Measurements from ENCODE around the gene ZFP42.

The ZFP42 gene

DNA sequence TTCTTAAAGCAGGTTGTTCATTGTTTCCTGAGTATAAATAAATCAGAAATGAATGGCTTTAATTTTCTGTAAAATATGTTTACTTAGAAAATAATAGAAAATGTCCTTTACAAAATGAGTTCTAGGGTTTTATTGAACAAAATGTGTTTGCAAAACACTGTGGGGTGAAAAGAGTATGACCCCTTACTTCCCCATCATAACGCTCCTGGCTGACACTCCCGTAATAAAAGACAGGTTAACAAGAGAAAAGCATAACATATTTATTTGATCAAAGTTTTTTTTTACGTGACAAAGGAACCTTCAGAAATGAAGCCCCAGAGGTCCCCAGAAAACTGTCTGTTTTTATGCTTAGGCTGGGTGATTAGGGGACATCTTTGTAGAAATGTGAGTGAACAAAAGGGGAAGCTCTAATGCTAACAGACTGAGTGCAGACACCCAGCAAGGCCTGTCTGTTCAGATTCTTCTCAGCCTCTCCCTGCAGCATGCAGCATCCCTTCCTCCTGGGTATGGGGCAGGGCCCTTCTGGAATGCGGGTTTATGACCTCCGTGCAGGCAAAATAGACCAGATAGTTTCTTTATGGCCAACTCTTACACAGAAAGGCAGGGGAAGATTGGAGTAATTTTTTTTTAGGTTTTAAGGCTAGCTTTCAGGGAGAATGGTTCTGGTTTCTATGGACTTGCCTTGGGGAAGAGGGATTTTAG, 26.1 kb downstream of the ZFP42 start:
- TF ChIP-seq, protein P1, sequence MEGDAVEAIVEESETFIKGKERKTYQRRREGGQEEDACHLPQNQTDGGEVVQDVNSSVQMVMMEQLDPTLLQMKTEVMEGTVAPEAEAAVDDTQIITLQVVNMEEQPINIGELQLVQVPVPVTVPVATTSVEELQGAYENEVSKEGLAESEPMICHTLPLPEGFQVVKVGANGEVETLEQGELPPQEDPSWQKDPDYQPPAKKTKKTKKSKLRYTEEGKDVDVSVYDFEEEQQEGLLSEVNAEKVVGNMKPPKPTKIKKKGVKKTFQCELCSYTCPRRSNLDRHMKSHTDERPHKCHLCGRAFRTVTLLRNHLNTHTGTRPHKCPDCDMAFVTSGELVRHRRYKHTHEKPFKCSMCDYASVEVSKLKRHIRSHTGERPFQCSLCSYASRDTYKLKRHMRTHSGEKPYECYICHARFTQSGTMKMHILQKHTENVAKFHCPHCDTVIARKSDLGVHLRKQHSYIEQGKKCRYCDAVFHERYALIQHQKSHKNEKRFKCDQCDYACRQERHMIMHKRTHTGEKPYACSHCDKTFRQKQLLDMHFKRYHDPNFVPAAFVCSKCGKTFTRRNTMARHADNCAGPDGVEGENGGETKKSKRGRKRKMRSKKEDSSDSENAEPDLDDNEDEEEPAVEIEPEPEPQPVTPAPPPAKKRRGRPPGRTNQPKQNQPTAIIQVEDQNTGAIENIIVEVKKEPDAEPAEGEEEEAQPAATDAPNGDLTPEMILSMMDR (IDR thresholded peaks at IDR 0.05; ENCODE audit: low read depth, low read length) = no peak
- H3K4me3 ChIP-seq (ENCODE audit: low read depth, low read length) = no peak overlapping the region

DNA sequence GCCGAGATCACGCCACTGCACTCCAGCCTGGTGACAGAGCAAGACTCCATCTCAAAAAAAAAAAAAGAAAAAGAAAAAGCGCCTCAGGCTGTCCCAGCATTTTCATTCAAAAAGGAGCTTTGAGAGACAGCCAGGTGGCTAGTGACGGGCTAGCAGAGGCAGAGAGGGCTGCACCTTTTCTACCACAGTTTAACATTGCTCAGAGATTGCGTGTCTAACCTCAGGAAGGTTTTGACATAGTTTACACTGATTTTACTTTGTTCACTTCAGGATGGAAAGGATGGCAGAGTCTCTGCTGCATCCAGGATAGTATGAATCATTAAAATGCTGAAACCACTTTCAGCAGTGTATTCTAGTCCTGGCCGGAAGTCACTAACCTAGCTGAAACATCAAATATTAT, 28.1 kb downstream of the ZFP42 start:
- H3K4me3 ChIP-seq (ENCODE audit: low read depth, low read length) = no peak overlapping the region
- TF ChIP-seq, protein P1 (IDR thresholded peaks at IDR 0.05; ENCODE audit: low read depth, low read length) = no peak

DNA sequence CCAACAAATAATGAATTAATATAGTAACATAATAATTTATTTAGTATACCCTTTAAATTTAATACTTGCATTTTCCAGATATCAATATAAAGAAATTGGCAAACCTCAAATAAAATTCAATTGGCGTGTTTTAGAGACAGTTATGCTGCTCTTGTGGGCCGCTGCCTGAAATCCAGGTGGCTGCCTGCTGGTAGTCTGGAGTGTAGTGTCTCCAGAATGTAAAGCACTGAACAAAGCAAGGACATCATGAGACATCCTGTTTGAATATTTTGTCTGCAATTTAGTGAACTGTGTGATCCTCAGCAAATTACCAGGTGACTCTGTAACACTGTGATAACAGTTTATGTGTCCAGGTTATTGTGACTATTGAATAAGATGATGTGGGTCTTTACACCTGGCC, 29.9 kb downstream of the ZFP42 start:
- TF ChIP-seq, protein P1 (IDR thresholded peaks at IDR 0.05; ENCODE audit: low read depth, low read length) = no peak
- no peak overlapping the region for H3K4me3 ChIP-seq (ENCODE audit: low read depth, low read length)

DNA sequence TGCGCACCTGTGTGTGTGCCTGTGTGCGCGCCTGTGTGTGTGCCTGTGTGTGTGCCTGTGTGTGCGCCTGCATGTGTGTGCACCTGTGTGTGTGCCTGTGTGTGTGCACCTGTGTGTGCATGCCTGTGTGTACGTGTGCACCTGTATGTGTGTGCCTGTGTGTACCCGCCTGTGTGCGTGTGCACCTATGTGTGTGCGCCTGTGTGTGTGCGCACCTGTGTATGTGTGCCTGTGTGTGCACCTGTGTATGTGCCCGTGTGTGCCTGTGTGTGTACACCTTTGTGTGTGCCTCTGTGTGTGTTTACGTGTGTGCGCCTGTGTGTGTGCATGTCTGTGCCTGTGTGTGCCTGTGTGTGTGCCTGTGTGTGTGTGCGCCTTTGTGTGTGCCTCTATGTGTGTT, 33.5 kb downstream of the ZFP42 start:
- TF ChIP-seq, protein P1 (IDR thresholded peaks at IDR 0.05; ENCODE audit: low read depth, low read length) = no peak
- H3K4me3 ChIP-seq (ENCODE audit: low read depth, low read length) = no peak overlapping the region

DNA sequence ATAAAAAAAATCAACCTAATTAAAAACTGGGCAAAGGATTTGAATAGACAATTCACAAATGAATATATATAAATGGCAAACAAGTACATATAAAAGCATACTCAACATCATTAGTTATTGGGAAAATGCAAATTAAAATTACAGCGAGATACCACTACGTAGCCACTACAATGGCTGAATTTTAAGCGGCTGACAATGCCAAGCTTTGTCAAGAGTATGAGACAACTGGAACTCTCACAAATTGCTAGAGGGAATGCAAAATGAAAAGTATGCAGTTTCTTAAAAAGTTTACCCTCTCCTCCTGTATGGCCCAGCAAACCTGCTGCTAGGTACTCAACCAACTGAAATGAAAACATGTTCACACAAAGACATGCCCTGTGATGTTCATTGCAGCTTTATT, 34.8 kb downstream of the ZFP42 start:
- no peak overlapping the region for H3K4me3 ChIP-seq (ENCODE audit: low read depth, low read length)
- TF ChIP-seq, protein P1 (IDR thresholded peaks at IDR 0.05; ENCODE audit: low read depth, low read length) = no peak

DNA sequence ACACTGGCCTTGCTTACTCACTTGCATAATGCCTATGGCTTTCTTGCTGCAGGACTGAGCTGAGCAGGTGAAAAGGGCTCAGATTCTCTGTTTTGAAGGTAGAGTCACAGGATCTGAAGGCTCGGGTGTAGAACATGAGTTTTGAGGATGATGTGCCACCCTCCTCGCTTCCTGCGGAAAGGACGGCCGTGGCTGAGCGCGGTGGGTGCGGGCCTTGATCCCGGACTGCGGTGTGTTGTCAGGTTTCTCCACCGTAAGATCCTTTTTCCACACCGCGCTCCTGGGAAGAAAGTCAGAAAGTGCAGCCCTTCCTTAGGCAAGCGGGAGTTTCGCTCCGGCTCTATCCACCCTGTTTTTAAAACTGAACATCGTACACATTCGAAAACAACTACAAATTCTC, 36.2 kb downstream of the ZFP42 start:
- TF ChIP-seq, protein P1 (IDR thresholded peaks at IDR 0.05; ENCODE audit: low read depth, low read length) = no peak
- H3K4me3 ChIP-seq (ENCODE audit: low read depth, low read length) = no peak overlapping the region

DNA sequence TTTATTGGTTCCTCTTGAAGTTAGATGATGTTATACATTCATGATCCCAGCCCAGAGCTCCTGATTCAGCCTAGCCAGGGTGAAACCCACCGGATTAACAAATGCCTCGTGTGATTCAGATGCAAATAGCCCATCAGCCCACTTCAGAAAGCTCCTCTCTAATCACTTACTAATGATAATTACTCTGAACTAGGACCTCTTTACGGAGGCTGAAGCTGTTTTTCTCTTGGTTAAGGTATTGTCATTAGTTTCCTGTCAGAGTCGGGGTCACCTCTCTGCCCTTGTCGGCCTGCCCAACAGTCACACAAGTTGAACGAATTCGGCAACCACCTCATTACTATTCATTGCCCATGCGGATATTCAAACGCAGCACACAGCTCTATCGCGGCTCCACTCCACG, 36.6 kb downstream of the ZFP42 start:
- TF ChIP-seq, protein P1 (IDR thresholded peaks at IDR 0.05; ENCODE audit: low read depth, low read length) = no peak

More for the DNA sequence above, 36.6 kb downstream of the ZFP42 start:
- H3K4me3 ChIP-seq (ENCODE audit: low read depth, low read length) = no peak overlapping the region
